H1 (cell line): ENCODE results near the gene TRIM50. TPM values are rescaled to one million over a fixed set of nuclear protein-coding genes. Genes with fewer than 3 reads are reported as not detected.

Experiments
- CTCF ChIA-PET: fragments of 300-600 bp; sonication (Branson Sonifier 250); formaldehyde crosslinking; loops from one replicate; lab custom pipeline; 2021; ENCODE audit not compliant: partially characterized antibody; lab: Charles Lee
- POLR2A ChIA-PET: fragments of 300-600 bp; sonication (Branson Sonifier 250); formaldehyde crosslinking; loops from one replicate; lab custom pipeline; 2021; ENCODE audit warnings: inconsistent platforms; ENCODE audit not compliant: partially characterized antibody; lab: Charles Lee
- DNase-seq, 2 experiments: peaks; one replicate each; pipeline versions ENCODE4 v3.0.0 to v3.0.0-alpha.2; 2010 to 2022; ENCODE audit warnings: low spot score in 2 of 2, low read depth in 1 of 2, mixed read lengths in 1 of 2
- FAIRE-seq: peaks from 2 replicates; lab custom pipeline; 2011; peaks lifted over from hg19 to GRCh38; lab: Jason Lieb, UNC
- H2AFZ ChIP-seq: 2 replicates; pipeline ENCODE4 v1.8.1; 2012; ENCODE audit warnings: low read length, inconsistent platforms
- H2AK5ac ChIP-seq: 2 replicates; pipeline ENCODE4 v1.6.1; 2013; ENCODE audit warnings: low read depth, low read length
- H2BK120ac ChIP-seq: replicated peaks from 2 replicates; pipeline ENCODE3; 2013; ENCODE audit warnings: low read depth, low read length, inconsistent platforms
- H2BK12ac ChIP-seq: 2 replicates; pipeline ENCODE4 v1.6.1; 2013; ENCODE audit warnings: low read depth, low read length
- H2BK15ac ChIP-seq: 2 replicates; pipeline ENCODE4 v1.6.1; 2013; ENCODE audit warnings: low read length
- H2BK20ac ChIP-seq: 2 replicates; pipeline ENCODE4 v1.6.1; 2013; ENCODE audit warnings: low read length
- H2BK5ac ChIP-seq: 2 replicates; pipeline ENCODE4 v1.6.1; 2013; ENCODE audit warnings: low read depth, low read length
- H3K14ac ChIP-seq: 2 replicates; pipeline ENCODE4 v1.6.1; 2013; ENCODE audit warnings: inconsistent platforms; ENCODE audit not compliant: insufficient read length
- H3K18ac ChIP-seq: 2 replicates; pipeline ENCODE4 v1.6.1; 2013; ENCODE audit warnings: low read length; ENCODE audit errors: extremely low read depth
- H3K23ac ChIP-seq: 2 replicates; pipeline ENCODE4 v1.6.1; 2013; ENCODE audit warnings: inconsistent platforms; ENCODE audit not compliant: insufficient read length
- H3K23me2 ChIP-seq: 2 replicates; pipeline ENCODE4 v1.6.1; 2013; ENCODE audit warnings: low read depth, low read length
- H3K27ac ChIP-seq: 2 replicates; pipeline ENCODE4 v1.6.1; 2011; ENCODE audit warnings: low read depth, low read length, inconsistent platforms
- H3K27me3 ChIP-seq, 4 experiments: replicated peaks in 1 of 4; 1 replicate in 1 of 4; 2 replicates in 3 of 4; pipeline versions ENCODE4 v1.6.1 to v1.8.1; 2011 to 2013; ENCODE audit warnings: low read length in 3 of 4, mild to moderate bottlenecking in 3 of 4, inconsistent platforms in 2 of 4, mixed read lengths in 2 of 4, moderate library complexity in 1 of 4; ENCODE audit not compliant: control insufficient read depth in 3 of 4, insufficient read depth in 3 of 4; ENCODE audit errors: extremely low read depth in 1 of 4
- H3K36me3 ChIP-seq, 4 experiments: 2 replicates each; pipeline versions ENCODE4 v1.6.1 to v1.8.1; 2011 to 2013; ENCODE audit warnings: mild to moderate bottlenecking in 4 of 4, low read length in 3 of 4, moderate library complexity in 2 of 4, control low read depth in 1 of 4, inconsistent platforms in 1 of 4; ENCODE audit not compliant: insufficient read depth in 4 of 4, control insufficient read depth in 2 of 4
- H3K4ac ChIP-seq: replicated peaks from 2 replicates; pipeline ENCODE3; 2013; ENCODE audit warnings: low read length, low read depth, mixed read lengths, inconsistent platforms; ENCODE audit not compliant: insufficient read length
- H3K4me1 ChIP-seq, 4 experiments: replicated peaks in 1 of 4; 1 replicate in 1 of 4; 2 replicates in 3 of 4; pipeline versions ENCODE4 v1.6.1 to v1.8.1; 2011 to 2013; ENCODE audit warnings: low read length in 3 of 4, inconsistent platforms in 2 of 4, mixed read lengths in 1 of 4; ENCODE audit not compliant: insufficient read depth in 4 of 4, control insufficient read depth in 3 of 4
- H3K4me2 ChIP-seq, 2 experiments: 2 replicates each; pipeline versions ENCODE4 v1.6.1 to v1.8.1; 2011 to 2013; ENCODE audit warnings: low read depth in 2 of 2, low read length in 2 of 2, control low read depth in 1 of 2, inconsistent platforms in 1 of 2, mild to moderate bottlenecking in 1 of 2; ENCODE audit not compliant: insufficient read depth in 1 of 2
- H3K4me3 ChIP-seq, 4 experiments: fragments of 200-600, 300-600 bp in 1 of 4; sonication (generic), shearing (Covaris generic), sonication (Bioruptor Twin) in 1 of 4; 2 replicates each; pipeline versions ENCODE4 v1.5.1 to v1.8.1; 2011 to 2016; ENCODE audit warnings: low read length in 4 of 4, low read depth in 3 of 4, control low read depth in 2 of 4, inconsistent platforms in 2 of 4, mild to moderate bottlenecking in 2 of 4, mixed read lengths in 1 of 4, moderate library complexity in 1 of 4; ENCODE audit not compliant: insufficient read depth in 2 of 4; ENCODE audit errors: extremely low read depth in 1 of 4
- H3K56ac ChIP-seq: replicated peaks from 2 replicates; pipeline ENCODE3; 2013; ENCODE audit warnings: low read depth, mild to moderate bottlenecking, mixed read lengths, low read length, inconsistent platforms; ENCODE audit not compliant: insufficient read length
- H3K79me1 ChIP-seq: 2 replicates; pipeline ENCODE4 v1.6.1; 2013; ENCODE audit warnings: low read depth, low read length, control low read depth
- H3K79me2 ChIP-seq, 2 experiments: 2 replicates each; pipeline versions ENCODE4 v1.6.1 to v1.8.1; 2012 to 2013; ENCODE audit warnings: low read length in 2 of 2, mild to moderate bottlenecking in 2 of 2, inconsistent platforms in 1 of 2; ENCODE audit not compliant: insufficient read depth in 2 of 2, control insufficient read depth in 1 of 2
- H3K9ac ChIP-seq, 4 experiments: replicated peaks in 1 of 4; 1 replicate in 1 of 4; 2 replicates in 3 of 4; pipeline versions ENCODE4 v1.6.1 to v1.8.1; 2011 to 2013; ENCODE audit warnings: low read depth in 3 of 4, low read length in 3 of 4, control low read depth in 2 of 4, mild to moderate bottlenecking in 2 of 4, moderate library complexity in 2 of 4, inconsistent platforms in 1 of 4; ENCODE audit errors: extremely low read depth in 1 of 4
- H3K9me3 ChIP-seq, 2 experiments: 2 replicates each; pipeline versions ENCODE4 v1.6.1 to v1.8.1; 2012 to 2013; ENCODE audit warnings: mild to moderate bottlenecking in 2 of 2, moderate library complexity in 2 of 2, control low read depth in 1 of 2, inconsistent platforms in 1 of 2, low read depth in 1 of 2, low read length in 1 of 2, mixed read lengths in 1 of 2; ENCODE audit not compliant: insufficient read depth in 2 of 2
- H4K20me1 ChIP-seq, 2 experiments: replicated peaks in 1 of 2; 2 replicates each; pipeline versions ENCODE3 to v1.8.1; 2011 to 2013; ENCODE audit warnings: inconsistent platforms in 2 of 2, low read length in 2 of 2, mild to moderate bottlenecking in 1 of 2; ENCODE audit not compliant: insufficient read depth in 2 of 2, control insufficient read depth in 1 of 2
- H4K5ac ChIP-seq: 2 replicates; pipeline ENCODE4 v1.6.1; 2013; ENCODE audit warnings: low read length, low read depth, mixed read lengths, inconsistent platforms; ENCODE audit not compliant: insufficient read length
- H4K8ac ChIP-seq: 2 replicates; pipeline ENCODE4 v1.8.0; 2013; ENCODE audit warnings: mild to moderate bottlenecking, moderate library complexity, low read length, inconsistent platforms; ENCODE audit not compliant: insufficient read depth; ENCODE audit errors: extremely low read depth
- H4K91ac ChIP-seq: replicated peaks from 2 replicates; pipeline ENCODE3; 2013; ENCODE audit warnings: low read length, mixed read lengths, inconsistent platforms; ENCODE audit not compliant: insufficient read length
- ASH2L ChIP-seq: fragments of 200-600, 300-600 bp; sonication (generic); IDR thresholded peaks from one replicate; pipeline ENCODE4 v1.7.1; 2017; ENCODE audit warnings: low read length
- CBX5 ChIP-seq: fragments of 300-800, 300-1000 bp; sonication (generic); IDR thresholded peaks from 2 replicates; pipeline ENCODE4 v1.7.1; 2016; ENCODE audit warnings: antibody characterized with exemption, low read length, low read depth
- CBX8 ChIP-seq: fragments of 300-800, 300-1000 bp; sonication (generic); IDR thresholded peaks from 2 replicates; pipeline ENCODE4 v1.7.1; 2016; ENCODE audit warnings: low read depth, low read length, borderline replicate concordance
- CHD2 ChIP-seq: IDR thresholded peaks from 2 replicates; pipeline ENCODE4 v1.6.1; 2012; ENCODE audit warnings: low read length, improper control_type of control experiment
- EP300 ChIP-seq, 2 experiments: IDR thresholded peaks; 1 replicate in 1 of 2; 2 replicates in 1 of 2; pipeline ENCODE4 v1.6.1; 2011 to 2012; ENCODE audit warnings: low read depth in 2 of 2, low read length in 2 of 2, mild to moderate bottlenecking in 2 of 2, borderline replicate concordance in 1 of 2, inconsistent platforms in 1 of 2, moderate library complexity in 1 of 2
- JUN ChIP-seq: IDR thresholded peaks from 2 replicates; pipeline ENCODE4 v1.6.1; 2011; ENCODE audit warnings: low read depth, mild to moderate bottlenecking, improper control_type of control experiment, low read length
- MAX ChIP-seq: IDR thresholded peaks from 2 replicates; pipeline ENCODE4 v1.6.1; 2012; ENCODE audit warnings: inconsistent platforms
- POLR2A ChIP-seq, 2 experiments: IDR thresholded peaks; 1 replicate in 1 of 2; 2 replicates in 1 of 2; pipeline ENCODE4 v1.6.1; 2011; ENCODE audit warnings: low read depth in 2 of 2, low read length in 2 of 2, mild to moderate bottlenecking in 2 of 2; ENCODE audit errors: control extremely low read depth in 1 of 2
- POLR2AphosphoS5 ChIP-seq: IDR thresholded peaks from 2 replicates; pipeline ENCODE4 v1.6.1; 2011; ENCODE audit warnings: low read depth, low read length
- RFX5 ChIP-seq: IDR thresholded peaks from 2 replicates; pipeline ENCODE4 v1.6.1; 2011; ENCODE audit warnings: low read depth, low read length, improper control_type of control experiment, borderline replicate concordance
- SIRT6 ChIP-seq: IDR thresholded peaks from one replicate; pipeline ENCODE4 v1.7.1; 2012; ENCODE audit warnings: low read length, inconsistent platforms
- SP1 ChIP-seq: IDR thresholded peaks from 2 replicates; pipeline ENCODE4 v1.6.1; 2011; ENCODE audit warnings: low read depth, low read length
- SP2 ChIP-seq: IDR thresholded peaks from 2 replicates; pipeline ENCODE4 v1.6.1; 2012; ENCODE audit warnings: mild to moderate bottlenecking, low read length, inconsistent platforms
- SRF ChIP-seq: IDR thresholded peaks from 2 replicates; pipeline ENCODE4 v1.6.1; 2011; ENCODE audit warnings: mild to moderate bottlenecking, low read depth, low read length, moderate library complexity
- TBP ChIP-seq: IDR thresholded peaks from 2 replicates; pipeline ENCODE4 v1.6.1; 2011; ENCODE audit warnings: low read depth, low read length, improper control_type of control experiment
- WGBS, 2 experiments: shearing (Covaris generic) in 1 of 2; methylation state at CpG; one replicate each; pipeline versions ENCODE4 v1.1.6 to v1.1.7; 2013 to 2015; ENCODE audit warnings: low lambda C conversion rate in 2 of 2, mixed read lengths in 2 of 2, inconsistent platforms in 1 of 2, low coverage in 1 of 2, missing lambda C conversion rate in 1 of 2; ENCODE audit not compliant: insufficient replicate concordance in 2 of 2, insufficient coverage in 1 of 2, insufficient read length in 1 of 2; ENCODE audit errors: extremely low coverage in 1 of 2, missing lambda C conversion rate in 1 of 2; 5-methylcytosine and 5-hydroxymethylcytosine counted together
- polyA plus RNA-seq, 7 experiments: library from polyadenylated mRNA; depleted of rRNA in 3 of 7; stranded (reverse) in 5 of 7; unstranded in 2 of 7; fragments of >200 nt in 5 of 7; fragments of 200-250 nt in 2 of 7; gene quantifications; 1 replicate in 5 of 7; 2 replicates in 1 of 7; 4 replicates in 1 of 7; pipeline versions ENCODE4 v1.2.1 to v1.2.3, GENCODE V29; 2011 to 2013; ENCODE audit warnings: missing spikeins in 2 of 7, mixed read lengths in 2 of 7
- total RNA-seq: library from RNA; stranded (reverse); fragmentation: NEBNext Ultra II Directional; extraction: Animal tissue kit (Norgen Biotek cat#: 25700); gene quantifications from 2 replicates; pipeline ENCODE4 v1.2.1, GENCODE V29; 2021

Gene TRIM50
- total and polyA plus RNA-seq, 2 of the 8 experiments (the other 6 are each of a cell fraction or from before 2014, with no cell fraction given), result 0.12 TPM; not detected in 1

GRCh38 chr7:73369622-73370021, 41.7 kb upstream of the TRIM50 start:
- Histone ChIP-seq H3K14ac (no peak overlapping the region), H3K4me1 (no peaks in the 10 kb centered on the region), H3K79me1 (no peaks in the 10 kb centered on the region), H2BK12ac (no peak overlapping the region), H2BK5ac (no peak overlapping the region), H3K27me3 (no peaks in the 10 kb centered on the region), H4K8ac (no peak overlapping the region), H3K23me2 (no peaks in the 10 kb centered on the region), H4K91ac (no peak overlapping the region), H3K4me3 (no peak overlapping the region), H2BK20ac (no peak overlapping the region), H3K9ac (no peak overlapping the region), H4K5ac (no peak overlapping the region), H3K27ac (no peak overlapping the region), H3K56ac (no peak overlapping the region), H3K18ac (no peak overlapping the region), H3K36me3 (no peaks in the 10 kb centered on the region), H2BK120ac (no peak overlapping the region), H3K23ac (no peak overlapping the region), H3K79me2 (no peaks in the 10 kb centered on the region), H4K20me1 (peaks cover 0 to 1% of the 10 kb centered on the region in 2 experiments), H3K9me3 (no peaks in the 10 kb centered on the region), H2BK15ac (no peak overlapping the region), H3K4ac (no peak overlapping the region), H3K4me2 (no peak overlapping the region), H2AFZ (no peak overlapping the region), H2AK5ac (no peak overlapping the region)
- CTCF ChIA-PET, result interaction anchor here (0.7 to 1.9 kb wide), 2 partner anchors 27 to 1993 kb away, joined by 3 to 6 read pairs; no protein-coding TSS in a partner anchor
- TF ChIP-seq ASH2L, result no peak
- no peak for TF ChIP-seq MAX
- TF ChIP-seq CBX5, result no peak
- no peak for TF ChIP-seq POLR2AphosphoS5
- no peak for TF ChIP-seq RFX5
- TF ChIP-seq JUN, result no peak
- no peak for TF ChIP-seq SP2
- no peak for TF ChIP-seq CHD2
- no peak for TF ChIP-seq SRF
- TF ChIP-seq SIRT6, result no peak
- no peak for TF ChIP-seq EP300 (IDR thresholded peaks at IDR 0.05; ENCODE audit: borderline replicate concordance in 1 of 2, low read depth in 2 of 2, low read length in 2 of 2)
- TF ChIP-seq SP1, result no peak
- TF ChIP-seq POLR2A (IDR thresholded peaks at IDR 0.05; ENCODE audit: control extremely low read depth in 1 of 2, low read depth in 2 of 2, low read length in 2 of 2), result no peak
- TF ChIP-seq CBX8, result no peak
- TF ChIP-seq TBP, result no peak
- WGBS, 2 experiments, result 98% methylated on average over 3 of the region's 9 CpGs; no CpG with 5 or more reads in 1 of the 2 experiments
- DNase-seq (no peak), FAIRE-seq (no peak)
- POLR2A ChIA-PET, result no interaction called here
